Stimulated activated CD8-positive, alpha-beta memory T cell treated with anti-CD3 and anti-CD28 coated beads, Interleukin-4, amount 100 ng/mL, for 4 hours (primary cell): Measurements from ENCODE around the gene FSTL4.

Experiments used
- DNase-seq, 2 donors: peaks; one replicate each; pipeline ENCODE4 v3.0.0-alpha.2; 2020; ENCODE audit warnings: low read depth in 2 of 2, low spot score in 1 of 2

The FSTL4 gene

GRCh38 chr5:133354323-133355185, 257.8 kb downstream of the FSTL4 start:
- no peak for DNase-seq

GRCh38 chr5:133353741-133354140, 258.6 kb downstream of the FSTL4 start:
- no peak for DNase-seq

DNA sequence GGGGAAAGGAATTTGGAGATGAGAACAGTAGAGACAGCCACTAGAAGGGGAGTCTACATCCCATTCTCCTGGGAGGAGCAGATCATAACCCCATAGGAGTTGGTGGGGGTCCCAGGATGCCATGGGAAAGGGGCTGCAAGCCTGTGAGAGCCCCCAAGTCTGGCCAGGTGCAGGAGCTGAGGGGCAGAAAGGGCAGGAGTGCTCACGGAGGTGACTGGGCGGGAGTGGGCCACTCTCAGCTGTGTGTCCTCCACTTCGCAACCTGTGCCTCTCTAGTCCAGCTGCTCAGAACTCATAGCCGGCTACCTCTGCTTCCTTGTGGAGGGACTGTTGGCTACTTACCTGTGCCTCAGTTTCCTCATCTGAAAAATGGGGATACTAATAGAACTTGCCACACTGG, 263.9 kb downstream of the FSTL4 start:
- no peak for DNase-seq

- DNase-seq: no peak
Measured at GRCh38 chr5:133347039-133347438, 265.3 kb downstream of the FSTL4 start.

DNA sequence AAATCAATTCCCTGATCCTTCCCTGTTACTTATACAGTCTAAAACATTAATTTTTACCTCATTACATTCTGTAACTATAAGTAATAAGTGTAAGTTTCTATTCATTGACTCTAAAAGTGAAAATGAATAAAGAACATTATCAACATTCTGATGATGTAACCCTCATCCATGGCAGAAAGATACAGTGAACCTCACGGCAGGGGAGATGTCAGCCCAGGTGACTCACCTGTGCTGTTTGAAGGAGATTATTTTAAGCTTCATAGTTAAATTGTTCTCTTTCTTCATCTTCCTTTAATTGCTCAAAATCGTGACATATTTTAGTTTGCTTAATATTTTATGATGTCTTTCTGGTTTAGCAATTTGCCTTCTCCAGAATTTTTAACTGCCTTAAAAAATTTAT, 268.1 kb downstream of the FSTL4 start:
- DNase-seq: no peak

DNA sequence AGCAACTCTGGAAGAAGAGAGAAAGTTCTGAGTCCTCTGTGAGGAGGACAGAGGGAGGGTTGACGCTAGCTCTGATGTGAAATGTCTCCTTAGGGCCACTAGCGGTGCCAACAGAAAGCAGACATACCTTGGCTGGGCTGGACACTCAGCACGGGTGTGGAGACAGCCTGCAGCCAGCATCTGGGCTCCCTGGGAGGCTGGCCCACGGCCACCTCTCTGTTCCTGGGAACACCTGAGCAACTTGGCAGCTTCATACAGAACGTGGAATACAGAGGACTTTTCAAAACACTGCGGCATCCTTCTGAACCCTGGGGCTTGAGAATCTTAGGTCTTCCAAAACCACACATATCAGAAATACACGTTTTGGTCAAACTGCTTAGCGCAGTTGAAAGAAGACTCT, 269.1 kb downstream of the FSTL4 start:
- DNase-seq: no peak

DNA sequence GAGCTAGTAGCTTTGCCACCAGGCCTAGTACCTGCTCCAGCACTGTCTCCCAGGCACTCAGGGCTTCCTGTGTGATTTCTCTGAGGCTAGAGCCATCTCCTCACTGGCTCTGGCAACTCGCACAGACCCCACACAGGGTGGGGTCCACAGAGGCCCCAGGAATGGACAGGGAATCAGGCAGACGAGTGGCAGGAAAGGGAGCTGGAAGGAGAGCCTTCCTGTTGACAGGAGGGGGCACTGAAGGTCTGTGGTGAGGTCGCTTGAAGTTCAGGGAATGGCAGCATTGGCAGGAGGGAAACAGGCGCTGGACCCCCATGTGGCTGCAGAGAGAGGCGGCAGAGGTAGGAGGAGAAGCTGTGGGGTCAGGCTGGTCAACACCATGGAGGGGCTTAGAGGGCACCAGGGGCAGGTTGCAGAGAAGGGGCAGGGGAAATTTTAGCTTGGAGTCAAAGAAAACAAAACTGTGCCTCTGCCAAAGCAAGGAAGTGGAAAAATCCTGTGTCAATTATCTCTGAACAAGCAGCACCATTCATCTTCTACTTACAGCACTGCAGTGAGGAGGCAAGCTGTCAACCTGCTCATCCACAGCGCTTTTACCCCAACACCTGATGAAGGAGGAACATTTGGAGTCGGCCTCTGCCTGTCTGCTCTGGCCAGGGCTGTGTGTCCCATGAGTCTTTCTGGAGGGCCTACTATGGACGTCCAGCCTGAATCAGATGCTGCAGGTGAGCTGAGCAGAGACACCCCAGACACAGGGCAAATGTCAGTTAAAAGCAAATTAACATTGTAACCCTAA, 270.2 kb downstream of the FSTL4 start:
- no peak for DNase-seq

- DNase-seq: no peak
Measured at GRCh38 chr5:133341296-133341695, 271.0 kb downstream of the FSTL4 start.

DNA sequence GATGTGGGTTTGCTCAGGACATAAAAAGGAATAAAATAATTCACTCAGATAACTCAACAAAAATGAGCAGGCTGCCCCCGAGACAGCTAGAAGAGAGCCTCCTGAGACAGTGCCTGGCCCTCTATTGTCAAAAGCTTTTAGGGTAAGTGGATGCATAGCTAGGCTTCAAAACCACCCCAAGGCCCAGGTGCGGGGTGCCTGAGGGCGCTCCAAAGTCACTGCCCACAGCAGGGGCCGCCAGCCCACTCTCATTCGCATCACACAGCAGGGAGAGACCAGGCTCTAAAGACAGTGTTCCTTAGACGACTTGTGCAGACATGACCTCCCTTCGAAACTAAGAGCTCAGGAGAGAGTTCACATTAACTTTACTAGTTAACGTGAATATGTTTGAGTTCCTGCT, 271.5 kb downstream of the FSTL4 start:
- DNase-seq: no peak

- no peak for DNase-seq
Measured at GRCh38 chr5:133340002-133340755, 272.2 kb downstream of the FSTL4 start.

GRCh38 chr5:133338504-133339355, 273.6 kb downstream of the FSTL4 start:
- no peak for DNase-seq

- DNase-seq: no peak
Measured at GRCh38 chr5:133337795-133338445, 274.4 kb downstream of the FSTL4 start.

GRCh38 chr5:133336969-133337410, 275.4 kb downstream of the FSTL4 start:
- no peak for DNase-seq

DNA sequence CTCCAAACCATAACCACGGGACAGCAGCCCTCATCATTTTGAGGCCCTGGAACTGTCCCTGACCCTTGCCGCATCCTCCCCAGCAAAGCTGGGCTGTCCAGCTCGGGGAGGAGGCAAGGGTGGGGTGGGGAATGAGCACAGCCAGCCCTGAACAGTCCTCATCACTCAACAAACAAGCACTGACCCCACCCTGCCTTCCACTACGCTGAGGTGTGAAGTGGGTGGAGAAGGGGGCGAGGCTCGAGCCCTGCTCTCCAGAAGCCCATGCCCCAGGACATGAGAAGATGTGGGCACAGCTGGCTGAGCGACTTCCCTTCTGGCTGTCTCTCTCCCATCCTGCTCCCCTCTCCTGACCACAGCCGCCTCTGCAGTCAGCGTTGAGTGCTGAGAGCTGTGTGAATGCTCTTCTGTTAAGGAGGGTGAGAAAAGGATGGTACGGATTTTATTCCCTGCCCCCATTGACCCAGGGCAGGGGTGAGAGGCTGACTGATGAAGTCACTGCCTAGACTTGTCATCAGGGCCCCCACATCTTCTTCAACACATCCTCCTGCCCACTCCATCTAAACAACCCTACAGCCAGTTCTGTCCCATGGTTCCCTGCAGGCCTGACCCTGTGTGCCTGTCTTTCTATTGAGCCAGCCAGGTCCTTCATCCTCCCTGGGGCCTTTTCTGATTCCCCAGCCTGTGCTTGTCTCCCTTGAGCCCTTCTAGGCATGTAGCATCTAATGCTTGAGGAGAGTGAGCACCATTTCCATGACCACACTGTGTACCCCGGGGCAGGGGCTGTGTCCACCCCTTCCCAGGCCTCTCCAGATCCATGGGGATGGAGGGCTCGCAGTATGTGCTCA, 276.0 kb downstream of the FSTL4 start:
- DNase-seq: no peak

- DNase-seq: no peak
Measured at GRCh38 chr5:133334796-133335639, 277.3 kb downstream of the FSTL4 start.

- no peak for DNase-seq
Measured at GRCh38 chr5:133333326-133334150, 278.8 kb downstream of the FSTL4 start.

DNA sequence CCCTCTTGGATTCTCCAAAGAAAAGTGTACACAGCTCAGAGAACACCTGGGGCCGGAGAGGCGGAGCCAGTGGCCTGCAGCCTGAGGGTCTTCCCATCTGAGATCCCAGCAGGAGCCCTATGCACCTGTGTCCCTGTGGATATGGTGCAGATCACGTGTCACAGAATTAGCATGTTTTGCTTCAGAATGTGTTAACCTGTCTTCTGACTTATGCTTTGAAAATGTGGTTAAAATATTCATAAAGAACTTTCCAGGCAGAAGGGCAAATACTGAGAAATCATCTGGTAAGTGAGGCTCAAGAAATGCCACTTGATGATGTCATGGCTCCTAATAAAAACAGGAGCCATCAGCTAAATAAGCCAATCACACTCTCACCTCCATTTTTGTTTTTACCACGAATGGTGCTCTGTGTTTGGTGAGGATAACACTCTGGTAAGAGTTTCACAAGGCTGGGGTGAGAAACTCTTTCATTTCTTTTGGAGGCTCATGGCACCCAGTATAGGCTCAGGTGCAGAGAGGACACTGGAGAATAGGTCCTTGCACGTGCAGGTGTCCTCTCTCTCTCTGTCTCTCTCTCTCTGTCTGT, 279.8 kb downstream of the FSTL4 start:
- no peak for DNase-seq
